ENCODE measurements around the gene ASH1L. TPM values are rescaled to one million over a fixed set of nuclear protein-coding genes. Genes with fewer than 3 reads are reported as not detected.

The ASH1L gene
- total and polyA plus RNA-seq, 3 donors from 2014 or later, result 20.6 to 93.0 (median 87.6) TPM

- H3K27ac ChIP-seq, result peak overlapping the region in 1 of 2 donors; percentile 19
- no peak for DNase-seq
- 17 to 49% methylated on average over 2 to 6 of the region's 6 CpGs for WGBS, 2 donors
- intact Hi-C loops (cut with DNase I; ENCODE audit: low total_unique reads), result loop anchor here (10.0 kb wide), 2 partner anchors 71 to 269 kb away; partner anchors contain the start of gene ENTREP3
- TF ChIP-seq CTCF (IDR thresholded peaks at IDR 0.05), result peak in 1 of 3 experiments; percentile 4
- no peak for TF ChIP-seq POLR2A (IDR thresholded peaks at IDR 0.05)
- no peaks in the 10 kb centered on the region for H3K36me3 ChIP-seq (ENCODE audit: low read depth, missing control alignments)
- peaks cover 23% of the 10 kb centered on the region for H3K4me1 ChIP-seq
- no peak overlapping the region for H3K4me3 ChIP-seq
- H3K9me3 ChIP-seq, result no peaks in the 10 kb centered on the region
- H3K27me3 ChIP-seq, result no peaks in the 10 kb centered on the region
Measured at GRCh38 chr1:155325603-155325893, 237.1 kb downstream of the ASH1L start.

- TF ChIP-seq CTCF (IDR thresholded peaks at IDR 0.05) (peak in 2 of 3 experiments; percentile 20 to 25), POLR2A (IDR thresholded peaks at IDR 0.05) (no peak)
- intact Hi-C loops (cut with DNase I; ENCODE audit: low total_unique reads), result loop anchor here (10.0 kb wide), 2 partner anchors 70 to 270 kb away; partner anchors contain the start of gene ENTREP3
- no peaks in the 10 kb centered on the region for H3K27me3 ChIP-seq
- H3K9me3 ChIP-seq, result no peaks in the 10 kb centered on the region
- peaks cover 23% of the 10 kb centered on the region for H3K4me1 ChIP-seq
- H3K4me3 ChIP-seq, result peak overlapping the region; percentile 57 to 75
- no peaks in the 10 kb centered on the region for H3K36me3 ChIP-seq (ENCODE audit: low read depth, missing control alignments)
- 0 to 11% methylated on average over 13 to 59 of the region's 59 CpGs for WGBS, 2 donors
- DNase-seq, result peak; percentile 67
- H3K27ac ChIP-seq, result peak overlapping the region in 1 of 2 donors; percentile 90
Measured at GRCh38 chr1:155324717-155325602, 237.6 kb downstream of the ASH1L start.

GRCh38 chr1:155324037-155324716 lies 238.4 kb downstream of the ASH1L start:
- no peaks in the 10 kb centered on the region for H3K9me3 ChIP-seq
- peak; percentile 95 for DNase-seq
- H3K27me3 ChIP-seq, result no peaks in the 10 kb centered on the region
- TF ChIP-seq POLR2A (IDR thresholded peaks at IDR 0.05), result no peak
- no peak for TF ChIP-seq CTCF (IDR thresholded peaks at IDR 0.05)
- intact Hi-C loops (cut with DNase I; ENCODE audit: low total_unique reads), result loop anchor here (10.0 kb wide), 2 partner anchors 69 to 271 kb away; partner anchors contain the start of gene ENTREP3
- H3K4me1 ChIP-seq, result peaks cover 23% of the 10 kb centered on the region
- H3K27ac ChIP-seq, result peak overlapping the region; percentile 90 to 95
- 0 to 1% methylated on average over 14 to 44 of the region's 44 CpGs for WGBS, 2 donors
- H3K36me3 ChIP-seq (ENCODE audit: low read depth, missing control alignments), result no peaks in the 10 kb centered on the region
- H3K4me3 ChIP-seq, result peak overlapping the region; percentile 57 to 75

GRCh38 chr1:155323729-155324036 lies 238.9 kb downstream of the ASH1L start:
- 1% methylated on average over 29 of the region's 29 CpGs; no CpG with 5 or more reads in 1 of the 2 donors for WGBS, 2 donors
- peaks cover 23% of the 10 kb centered on the region for H3K4me1 ChIP-seq
- no peaks in the 10 kb centered on the region for H3K9me3 ChIP-seq
- peak overlapping the region; percentile 57 to 75 for H3K4me3 ChIP-seq
- peak; percentile 86 for DNase-seq
- H3K27ac ChIP-seq, result peak overlapping the region; percentile 90 to 95
- no peaks in the 10 kb centered on the region for H3K36me3 ChIP-seq (ENCODE audit: low read depth, missing control alignments)
- no peak for TF ChIP-seq CTCF (IDR thresholded peaks at IDR 0.05)
- intact Hi-C loops (cut with DNase I; ENCODE audit: low total_unique reads), result loop anchor here (10.0 kb wide), 2 partner anchors 69 to 271 kb away; partner anchors contain the start of gene ENTREP3
- no peaks in the 10 kb centered on the region for H3K27me3 ChIP-seq
